Measurements from ENCODE around the gene SLC25A51. TPM values are rescaled to one million over a fixed set of nuclear protein-coding genes. Genes with fewer than 3 reads are reported as not detected.

SLC25A51 gene
- total RNA-seq, 2 donors from 2014 or later, result 20.2 to 21.6 TPM

GRCh38 chr9:37873955-37874354 is 30.0 kb downstream of the SLC25A51 start:
- Histone ChIP-seq H3K36me3 (no peaks in the 10 kb centered on the region), H3K4me1 (replicated peaks) (no peaks in the 10 kb centered on the region), H3K4me3 (no peak overlapping the region), H3K27ac (no peak overlapping the region), H3K9me3 (no peaks in the 10 kb centered on the region), H3K27me3 (replicated peaks; ENCODE audit: insufficient read depth) (no peaks in the 10 kb centered on the region)
- 98% methylated on average over 2 of the region's 2 CpGs for WGBS
- no peak for DNase-seq (ENCODE audit: low spot score)
- TF ChIP-seq POLR2A (IDR thresholded peaks at IDR 0.05) (no peak), POLR2AphosphoS5 (IDR thresholded peaks at IDR 0.05) (no peak)
- intact Hi-C loops (cut with DNase I), result no loop called here

GRCh38 chr9:37870799-37871176 is 33.1 kb downstream of the SLC25A51 start:
- DNase-seq (ENCODE audit: low spot score), result peak; percentile 4
- 55% methylated on average over 5 of the region's 5 CpGs for WGBS
- TF ChIP-seq POLR2A (IDR thresholded peaks at IDR 0.05), result no peak
- TF ChIP-seq, protein P1, sequence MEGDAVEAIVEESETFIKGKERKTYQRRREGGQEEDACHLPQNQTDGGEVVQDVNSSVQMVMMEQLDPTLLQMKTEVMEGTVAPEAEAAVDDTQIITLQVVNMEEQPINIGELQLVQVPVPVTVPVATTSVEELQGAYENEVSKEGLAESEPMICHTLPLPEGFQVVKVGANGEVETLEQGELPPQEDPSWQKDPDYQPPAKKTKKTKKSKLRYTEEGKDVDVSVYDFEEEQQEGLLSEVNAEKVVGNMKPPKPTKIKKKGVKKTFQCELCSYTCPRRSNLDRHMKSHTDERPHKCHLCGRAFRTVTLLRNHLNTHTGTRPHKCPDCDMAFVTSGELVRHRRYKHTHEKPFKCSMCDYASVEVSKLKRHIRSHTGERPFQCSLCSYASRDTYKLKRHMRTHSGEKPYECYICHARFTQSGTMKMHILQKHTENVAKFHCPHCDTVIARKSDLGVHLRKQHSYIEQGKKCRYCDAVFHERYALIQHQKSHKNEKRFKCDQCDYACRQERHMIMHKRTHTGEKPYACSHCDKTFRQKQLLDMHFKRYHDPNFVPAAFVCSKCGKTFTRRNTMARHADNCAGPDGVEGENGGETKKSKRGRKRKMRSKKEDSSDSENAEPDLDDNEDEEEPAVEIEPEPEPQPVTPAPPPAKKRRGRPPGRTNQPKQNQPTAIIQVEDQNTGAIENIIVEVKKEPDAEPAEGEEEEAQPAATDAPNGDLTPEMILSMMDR (IDR thresholded peaks at IDR 0.05), result no peak
- peak; percentile 44 for TF ChIP-seq POLR2AphosphoS5 (IDR thresholded peaks at IDR 0.05)

DNA sequence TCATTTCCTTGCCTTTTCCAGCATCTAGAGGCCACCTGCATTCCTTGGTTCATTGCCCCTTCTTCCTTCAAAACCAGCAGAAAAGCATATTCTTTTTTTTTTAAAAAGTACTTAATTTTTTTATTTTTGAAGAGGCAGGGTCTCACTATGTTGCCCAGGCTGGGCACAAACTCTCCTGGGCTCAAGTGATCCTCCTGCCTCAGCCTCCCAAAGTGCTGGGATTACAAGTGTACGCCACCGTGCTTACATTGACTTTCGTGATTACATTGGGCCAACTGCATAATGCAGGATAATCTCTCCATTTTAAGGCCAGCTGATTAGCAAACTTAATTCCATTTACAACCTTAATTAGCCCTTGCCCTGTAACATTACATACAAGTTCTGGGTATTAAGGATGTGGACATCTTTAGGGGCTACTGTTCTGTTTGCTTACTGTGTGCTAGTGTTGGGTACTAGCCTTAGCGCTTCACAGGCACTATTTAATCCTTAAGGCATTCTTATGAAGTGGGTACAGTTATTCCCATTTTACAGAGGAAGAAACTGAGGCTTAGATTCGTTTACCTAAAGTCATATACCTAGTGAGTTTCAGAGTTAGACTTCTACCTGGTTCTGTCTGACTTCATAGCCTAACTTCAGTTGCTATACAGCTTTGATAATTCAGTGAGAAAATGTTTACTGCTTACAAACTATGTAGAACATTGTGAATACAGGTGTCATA is 33.7 kb downstream of the SLC25A51 start:
- Histone ChIP-seq H3K9me3 (no peaks in the 10 kb centered on the region), H3K4me3 (no peak overlapping the region), H3K27me3 (replicated peaks; ENCODE audit: insufficient read depth) (no peaks in the 10 kb centered on the region), H3K27ac (no peak overlapping the region), H3K4me1 (replicated peaks) (no peaks in the 10 kb centered on the region), H3K36me3 (no peaks in the 10 kb centered on the region)
- no peak for DNase-seq (ENCODE audit: low spot score)
- TF ChIP-seq POLR2A (IDR thresholded peaks at IDR 0.05) (no peak), POLR2AphosphoS5 (IDR thresholded peaks at IDR 0.05) (no peak)
- TF ChIP-seq, protein P1 (IDR thresholded peaks at IDR 0.05), result no peak
- intact Hi-C loops (cut with DNase I), result no loop called here
- 95% methylated on average over 5 of the region's 5 CpGs for WGBS

More at GRCh38 chr9:37870799-37871176, 33.1 kb downstream of the SLC25A51 start:
- H3K4me1 ChIP-seq (replicated peaks), result no peaks in the 10 kb centered on the region
- H3K27ac ChIP-seq, result no peak overlapping the region
- H3K27me3 ChIP-seq (replicated peaks; ENCODE audit: insufficient read depth), result no peaks in the 10 kb centered on the region
- no peak overlapping the region for H3K4me3 ChIP-seq
- no peaks in the 10 kb centered on the region for H3K9me3 ChIP-seq
- intact Hi-C loops (cut with DNase I), result no loop called here
- H3K36me3 ChIP-seq, result no peaks in the 10 kb centered on the region

- Histone ChIP-seq H3K4me1 (replicated peaks) (no peaks in the 10 kb centered on the region), H3K27me3 (replicated peaks; ENCODE audit: insufficient read depth) (no peaks in the 10 kb centered on the region), H3K36me3 (no peaks in the 10 kb centered on the region), H3K9me3 (no peaks in the 10 kb centered on the region), H3K4me3 (no peak overlapping the region), H3K27ac (no peak overlapping the region)
- intact Hi-C loops (cut with DNase I), result no loop called here
- DNase-seq (ENCODE audit: low spot score), result no peak
- WGBS, result 58% methylated on average over 3 of the region's 3 CpGs
- TF ChIP-seq POLR2AphosphoS5 (IDR thresholded peaks at IDR 0.05), result no peak
- no peak for TF ChIP-seq POLR2A (IDR thresholded peaks at IDR 0.05)
- TF ChIP-seq, protein P1 (IDR thresholded peaks at IDR 0.05), result no peak
Observed at GRCh38 chr9:37862530-37862929, 41.4 kb downstream of the SLC25A51 start.

GRCh38 chr9:37859043-37859442 is 44.9 kb downstream of the SLC25A51 start:
- WGBS, result 82% methylated on average over 1 of the region's 1 CpG
- Histone ChIP-seq H3K27ac (no peak overlapping the region), H3K4me3 (no peak overlapping the region), H3K27me3 (replicated peaks; ENCODE audit: insufficient read depth) (no peaks in the 10 kb centered on the region), H3K9me3 (no peaks in the 10 kb centered on the region), H3K4me1 (replicated peaks) (no peaks in the 10 kb centered on the region), H3K36me3 (no peaks in the 10 kb centered on the region)
- DNase-seq (ENCODE audit: low spot score), result no peak
- TF ChIP-seq, protein P1 (IDR thresholded peaks at IDR 0.05), result no peak
- TF ChIP-seq POLR2AphosphoS5 (IDR thresholded peaks at IDR 0.05) (no peak), POLR2A (IDR thresholded peaks at IDR 0.05) (no peak)
- intact Hi-C loops (cut with DNase I), result no loop called here

All from prostate gland (tissue), 2 donors.